Dendritic cell treated with granulocyte-macrophage colony-stimulating factor and Interleukin-4, amounts not matched to agents 40 ng/mL and 50 ng/mL, for 4 days (primary cell): Measurements from ENCODE around the gene DSCAML1.

Experiments used
- H3K27ac Mint-ChIP-seq: one replicate; pipeline ENCODE4 v1.8.0; 2022; ENCODE audit warnings: mild to moderate bottlenecking, mixed read lengths
- H3K27me3 Mint-ChIP-seq: one replicate; pipeline ENCODE4 v1.8.0; 2022; ENCODE audit warnings: mild to moderate bottlenecking, mixed read lengths
- H3K36me3 Mint-ChIP-seq: one replicate; pipeline ENCODE4 v1.8.0; 2022; ENCODE audit warnings: low read depth, mixed read lengths
- H3K4me1 Mint-ChIP-seq: one replicate; pipeline ENCODE4 v1.8.0; 2022; ENCODE audit warnings: low read depth, mixed read lengths
- H3K4me3 Mint-ChIP-seq: one replicate; pipeline ENCODE4 v1.8.0; 2022; ENCODE audit warnings: mild to moderate bottlenecking, moderate library complexity, mixed read lengths
- H3K9me3 Mint-ChIP-seq: one replicate; pipeline ENCODE4 v1.8.0; 2022; ENCODE audit warnings: mixed read lengths
- intact Hi-C: fragments of 100-400 bp; cut with micrococcal nuclease; formaldehyde crosslinking; loops from one replicate; pipeline ENCODE4 v1.15.0; 2022

Gene DSCAML1

DNA sequence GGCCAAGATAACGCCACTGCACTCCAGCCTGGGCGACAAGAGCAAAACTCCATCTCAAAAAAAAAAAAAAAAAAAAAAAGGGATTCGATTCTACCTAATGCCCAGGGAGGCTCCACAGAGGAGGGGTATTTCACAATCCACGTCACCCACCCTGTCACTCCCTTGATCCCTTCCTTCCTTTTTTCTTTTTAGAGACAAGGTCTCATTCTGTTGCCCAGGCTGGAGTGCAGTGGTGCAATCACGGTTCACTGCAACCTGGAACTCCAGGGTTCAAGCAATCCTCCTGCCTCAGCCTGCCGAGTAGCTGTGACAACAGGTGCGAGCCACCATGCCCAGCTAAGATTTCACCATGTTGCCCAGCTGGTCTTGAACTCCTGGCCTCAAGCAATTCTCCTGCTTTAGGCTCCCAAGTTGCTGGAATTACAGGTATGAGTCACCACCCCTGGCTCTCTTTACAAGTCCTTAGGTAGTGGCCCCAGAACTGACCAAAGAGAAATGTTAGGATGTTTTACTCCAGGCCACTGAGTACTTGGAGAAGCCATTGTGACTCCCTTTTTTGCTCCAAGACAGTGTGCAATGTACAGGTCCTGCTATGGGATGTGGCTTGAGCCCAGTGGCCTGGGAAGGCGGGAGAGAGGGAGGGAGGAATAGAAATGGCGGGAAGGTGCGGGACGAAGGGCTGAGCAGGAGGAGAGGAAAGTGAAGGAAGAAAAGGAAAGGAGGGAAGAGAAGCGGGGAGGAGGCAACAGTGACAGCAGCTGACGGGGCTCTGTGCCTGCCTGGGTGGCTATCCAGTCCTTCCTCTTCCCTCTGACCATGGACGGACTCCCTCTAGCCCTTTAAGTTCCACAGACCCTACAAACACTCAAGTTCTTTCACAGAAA is 39.3 kb upstream of the DSCAML1 start:
- peak overlapping the region; percentile 4 for H3K4me3 Mint-ChIP-seq
- intact Hi-C loops = no loop called here
- no peaks in the 10 kb centered on the region for H3K36me3 Mint-ChIP-seq
- H3K27ac Mint-ChIP-seq = peak overlapping the region; percentile 39
- H3K27me3 Mint-ChIP-seq = peaks cover 6% of the 10 kb centered on the region
- H3K4me1 Mint-ChIP-seq = peaks cover 86% of the 10 kb centered on the region
- H3K9me3 Mint-ChIP-seq = no peaks in the 10 kb centered on the region

- Mint-ChIP-seq H3K27ac (no peak overlapping the region), H3K4me3 (no peak overlapping the region)
These were observed 38.6 kb upstream of the DSCAML1 start for GRCh38 chr11:117835576-117835975.

GRCh38 chr11:117834838-117835443 is 37.9 kb upstream of the DSCAML1 start:
- Mint-ChIP-seq H3K36me3 (no peaks in the 10 kb centered on the region), H3K4me3 (no peak overlapping the region), H3K27me3 (peaks cover 10% of the 10 kb centered on the region), H3K4me1 (peaks cover 86% of the 10 kb centered on the region), H3K9me3 (no peaks in the 10 kb centered on the region), H3K27ac (no peak overlapping the region)
- intact Hi-C loops = no loop called here

More at GRCh38 chr11:117835576-117835975, 38.6 kb upstream of the DSCAML1 start:
- intact Hi-C loops = no loop called here
- Mint-ChIP-seq H3K4me1 (peaks cover 86% of the 10 kb centered on the region), H3K36me3 (no peaks in the 10 kb centered on the region), H3K27me3 (peaks cover 7% of the 10 kb centered on the region), H3K9me3 (no peaks in the 10 kb centered on the region)

DNA sequence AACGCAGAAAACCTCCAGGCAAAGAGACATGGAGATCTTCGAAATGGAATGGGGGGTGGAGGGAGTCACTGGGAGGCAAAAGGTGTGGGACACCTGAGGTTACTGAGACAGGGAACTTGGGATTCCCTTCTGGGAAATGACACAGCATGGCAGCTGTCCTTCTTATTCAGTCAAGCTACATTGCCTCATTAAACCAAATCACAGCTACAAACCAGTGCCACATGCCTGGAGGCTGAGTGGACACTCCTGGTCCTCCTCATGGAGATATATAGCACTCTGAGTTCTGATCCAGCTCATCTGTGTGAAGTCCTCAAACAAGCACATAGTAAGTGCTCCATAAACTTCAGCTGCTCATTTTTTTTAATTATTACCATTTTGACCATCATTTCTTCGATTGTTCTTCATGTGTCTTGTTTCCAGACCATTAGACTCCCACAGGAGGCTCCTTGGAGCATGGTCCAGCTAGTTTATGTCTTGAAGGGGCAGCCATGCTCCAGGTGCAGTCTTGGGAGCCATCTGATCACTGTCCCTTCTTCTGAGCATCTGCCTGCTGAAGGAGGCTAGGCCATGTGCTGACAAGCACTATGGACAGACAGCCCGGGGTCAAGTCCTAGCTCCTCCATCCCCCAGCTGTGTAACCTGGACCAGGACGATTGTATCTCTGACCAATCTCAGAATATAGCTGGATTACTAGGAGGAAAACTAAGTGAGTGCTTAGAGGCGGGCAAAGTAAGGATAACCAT is 37.2 kb upstream of the DSCAML1 start:
- H3K4me3 Mint-ChIP-seq = no peak overlapping the region
- no peak overlapping the region for H3K27ac Mint-ChIP-seq
- H3K36me3 Mint-ChIP-seq = no peaks in the 10 kb centered on the region
- intact Hi-C loops = no loop called here
- no peaks in the 10 kb centered on the region for H3K9me3 Mint-ChIP-seq
- peaks cover 86% of the 10 kb centered on the region for H3K4me1 Mint-ChIP-seq
- H3K27me3 Mint-ChIP-seq = peaks cover 10% of the 10 kb centered on the region

DNA sequence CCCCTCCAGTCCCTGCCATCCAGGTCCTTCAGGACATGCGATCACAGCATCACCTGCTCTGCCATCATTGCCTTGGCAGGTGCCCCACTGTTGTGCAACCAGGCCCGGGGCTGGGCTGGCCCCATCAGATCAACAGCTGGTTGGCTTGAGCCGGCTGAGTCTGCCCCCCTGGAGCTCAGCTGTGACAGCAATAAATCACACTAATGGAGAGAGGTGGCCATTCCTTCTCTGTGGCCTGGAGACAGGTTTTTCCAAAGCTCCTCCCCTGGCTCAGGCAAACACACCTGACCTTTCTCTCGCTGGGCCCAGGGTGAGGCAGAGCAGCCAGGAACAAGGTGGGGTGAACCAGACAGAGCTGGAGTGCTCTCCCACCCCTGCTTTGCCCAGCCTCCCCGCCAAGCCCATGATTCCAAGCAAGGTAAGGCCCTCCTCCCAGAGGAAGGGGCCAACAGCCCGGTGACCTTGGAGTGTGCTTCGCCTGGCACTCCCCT is 36.4 kb upstream of the DSCAML1 start:
- intact Hi-C loops = no loop called here
- peaks cover 10% of the 10 kb centered on the region for H3K27me3 Mint-ChIP-seq
- H3K9me3 Mint-ChIP-seq = no peaks in the 10 kb centered on the region
- no peak overlapping the region for H3K4me3 Mint-ChIP-seq
- no peak overlapping the region for H3K27ac Mint-ChIP-seq
- H3K36me3 Mint-ChIP-seq = no peaks in the 10 kb centered on the region
- H3K4me1 Mint-ChIP-seq = peaks cover 91% of the 10 kb centered on the region

DNA sequence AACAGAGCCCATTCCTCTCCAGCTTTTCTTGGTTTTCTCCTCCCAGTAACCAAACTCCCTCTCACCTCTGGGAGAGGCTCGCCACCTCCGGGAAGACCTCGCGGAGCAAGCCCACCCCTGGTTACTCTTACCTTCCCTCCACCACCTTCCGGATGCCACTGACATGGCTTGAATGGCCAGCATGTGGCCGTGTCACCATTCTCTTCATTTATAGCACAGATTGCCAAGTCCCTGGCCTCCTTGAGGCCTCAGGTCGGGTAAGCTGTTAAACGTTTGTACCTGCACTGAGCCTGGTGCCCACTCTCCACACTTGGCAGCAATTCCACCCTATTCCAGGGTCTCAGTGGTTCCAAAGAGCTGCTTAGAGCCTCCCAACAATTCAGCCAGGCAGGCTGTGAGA is 35.5 kb upstream of the DSCAML1 start:
- peaks cover 92% of the 10 kb centered on the region for H3K4me1 Mint-ChIP-seq
- intact Hi-C loops = no loop called here
- no peak overlapping the region for H3K27ac Mint-ChIP-seq
- no peak overlapping the region for H3K4me3 Mint-ChIP-seq
- peaks cover 9% of the 10 kb centered on the region for H3K27me3 Mint-ChIP-seq
- no peaks in the 10 kb centered on the region for H3K36me3 Mint-ChIP-seq
- H3K9me3 Mint-ChIP-seq = no peaks in the 10 kb centered on the region

DNA sequence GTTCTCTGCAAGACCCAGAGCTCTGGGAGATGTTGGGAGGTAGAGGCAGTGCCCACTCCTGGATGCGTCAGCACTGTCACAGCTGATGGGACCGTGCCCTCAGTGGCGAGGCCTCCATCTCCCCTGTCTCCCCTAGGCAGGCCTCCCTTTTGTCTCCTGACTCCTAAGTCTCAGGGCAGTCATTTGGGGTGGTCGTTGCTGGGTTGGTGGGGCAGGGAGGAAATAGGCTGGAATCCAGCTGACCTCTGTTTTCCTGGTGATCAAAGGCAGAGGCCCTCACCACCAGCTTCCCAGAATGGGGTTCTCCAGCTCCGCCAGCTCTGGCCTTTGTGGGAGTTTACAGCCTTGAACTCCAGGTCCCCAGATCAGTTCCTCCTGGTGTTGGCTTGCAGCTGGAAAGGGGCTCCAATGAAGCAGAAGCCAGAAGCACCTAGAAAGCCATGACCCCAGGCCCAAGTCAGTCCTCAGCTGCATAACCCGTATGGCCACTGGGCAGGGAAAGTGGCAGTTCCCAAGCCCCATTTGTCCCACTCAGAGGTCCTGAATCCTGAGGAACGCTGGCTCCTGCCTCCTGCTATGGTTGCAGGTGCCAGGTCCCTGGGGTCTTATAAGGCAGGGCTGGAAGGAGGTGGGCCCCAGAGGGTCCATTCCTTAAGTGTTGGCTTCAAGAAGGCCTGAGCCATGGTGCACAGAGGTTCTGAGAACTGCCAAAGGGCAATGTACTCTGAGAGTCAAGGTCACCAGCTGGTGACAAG is 34.8 kb upstream of the DSCAML1 start:
- Mint-ChIP-seq H3K4me1 (peaks cover 86% of the 10 kb centered on the region), H3K4me3 (no peak overlapping the region), H3K9me3 (no peaks in the 10 kb centered on the region), H3K27me3 (peaks cover 9% of the 10 kb centered on the region), H3K27ac (no peak overlapping the region), H3K36me3 (no peaks in the 10 kb centered on the region)
- intact Hi-C loops = no loop called here

DNA sequence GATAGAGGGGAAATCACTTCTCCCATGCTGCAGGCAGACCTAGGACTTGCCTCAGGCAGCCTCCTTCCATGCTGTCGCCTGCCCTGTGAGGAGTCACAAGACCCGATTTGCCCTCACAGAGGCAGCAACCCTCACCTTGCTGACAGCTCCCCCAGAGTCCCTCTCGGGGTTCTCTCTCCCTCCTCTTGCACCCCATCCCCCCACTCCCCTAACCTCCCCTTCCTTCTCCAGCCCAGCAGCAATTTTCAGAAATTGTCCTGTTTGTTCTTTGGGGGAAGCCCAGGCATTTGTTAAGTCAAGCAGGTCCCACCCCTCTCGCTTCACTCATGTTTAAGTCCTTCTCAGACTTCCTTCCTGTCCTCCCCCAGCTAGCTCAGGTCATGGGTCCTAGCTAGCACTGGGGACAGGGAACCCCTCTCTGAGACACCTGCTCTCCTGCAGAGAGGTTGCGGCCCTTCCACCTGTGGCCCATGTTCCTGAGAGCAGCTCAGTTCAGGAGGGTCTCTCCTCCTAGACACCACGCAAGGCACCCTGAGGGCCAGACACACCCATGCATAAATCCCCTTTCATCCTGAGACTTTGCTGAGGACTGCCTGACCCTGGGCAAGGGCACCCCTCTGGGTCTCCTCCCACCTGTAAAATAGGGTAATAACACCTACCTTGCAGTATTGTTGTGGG is 33.8 kb upstream of the DSCAML1 start:
- H3K36me3 Mint-ChIP-seq = no peaks in the 10 kb centered on the region
- H3K4me1 Mint-ChIP-seq = peaks cover 79% of the 10 kb centered on the region
- peaks cover 9% of the 10 kb centered on the region for H3K27me3 Mint-ChIP-seq
- no peak overlapping the region for H3K4me3 Mint-ChIP-seq
- intact Hi-C loops = no loop called here
- no peaks in the 10 kb centered on the region for H3K9me3 Mint-ChIP-seq
- H3K27ac Mint-ChIP-seq = peak overlapping the region; percentile 44

GRCh38 chr11:117830072-117830471 is 33.1 kb upstream of the DSCAML1 start:
- Mint-ChIP-seq H3K4me1 (peaks cover 80% of the 10 kb centered on the region), H3K4me3 (no peak overlapping the region), H3K9me3 (no peaks in the 10 kb centered on the region), H3K27ac (peak overlapping the region; percentile 44), H3K36me3 (no peaks in the 10 kb centered on the region), H3K27me3 (peaks cover 9% of the 10 kb centered on the region)
- intact Hi-C loops = no loop called here

DNA sequence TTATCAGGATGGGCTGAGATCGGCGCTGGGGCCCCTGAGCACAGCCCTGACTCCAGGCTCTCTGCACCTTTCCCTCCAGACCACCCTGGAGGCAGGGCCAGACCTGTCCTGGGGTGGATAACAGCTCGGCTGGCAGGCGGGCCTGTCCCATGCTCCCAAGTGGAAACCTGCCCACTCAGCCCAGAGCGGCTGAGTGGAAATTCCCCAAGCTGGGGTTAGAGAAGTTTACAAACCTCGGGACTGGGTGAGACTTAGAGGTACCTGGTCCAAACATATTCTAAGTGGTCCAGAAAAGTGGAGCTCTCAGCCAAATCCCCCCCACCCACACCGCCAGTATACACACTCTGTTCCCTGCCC is 32.3 kb upstream of the DSCAML1 start:
- H3K36me3 Mint-ChIP-seq = no peaks in the 10 kb centered on the region
- intact Hi-C loops = loop anchor here (10.0 kb wide), 1 partner anchor 315 kb away; no protein-coding TSS in a partner anchor
- H3K9me3 Mint-ChIP-seq = no peaks in the 10 kb centered on the region
- H3K4me1 Mint-ChIP-seq = peaks cover 82% of the 10 kb centered on the region
- peak overlapping the region; percentile 44 for H3K27ac Mint-ChIP-seq
- no peak overlapping the region for H3K4me3 Mint-ChIP-seq
- H3K27me3 Mint-ChIP-seq = peaks cover 9% of the 10 kb centered on the region

GRCh38 chr11:117828611-117829368 is 31.8 kb upstream of the DSCAML1 start:
- intact Hi-C loops = loop anchor here (10.0 kb wide), 1 partner anchor 316 kb away; no protein-coding TSS in a partner anchor
- Mint-ChIP-seq H3K4me1 (peaks cover 82% of the 10 kb centered on the region), H3K36me3 (no peaks in the 10 kb centered on the region), H3K27me3 (peaks cover 12% of the 10 kb centered on the region), H3K27ac (peak overlapping the region; percentile 44), H3K9me3 (no peaks in the 10 kb centered on the region), H3K4me3 (no peak overlapping the region)
